ENCODE data around the gene NEDD8.

- TF ChIP-seq, protein P1, sequence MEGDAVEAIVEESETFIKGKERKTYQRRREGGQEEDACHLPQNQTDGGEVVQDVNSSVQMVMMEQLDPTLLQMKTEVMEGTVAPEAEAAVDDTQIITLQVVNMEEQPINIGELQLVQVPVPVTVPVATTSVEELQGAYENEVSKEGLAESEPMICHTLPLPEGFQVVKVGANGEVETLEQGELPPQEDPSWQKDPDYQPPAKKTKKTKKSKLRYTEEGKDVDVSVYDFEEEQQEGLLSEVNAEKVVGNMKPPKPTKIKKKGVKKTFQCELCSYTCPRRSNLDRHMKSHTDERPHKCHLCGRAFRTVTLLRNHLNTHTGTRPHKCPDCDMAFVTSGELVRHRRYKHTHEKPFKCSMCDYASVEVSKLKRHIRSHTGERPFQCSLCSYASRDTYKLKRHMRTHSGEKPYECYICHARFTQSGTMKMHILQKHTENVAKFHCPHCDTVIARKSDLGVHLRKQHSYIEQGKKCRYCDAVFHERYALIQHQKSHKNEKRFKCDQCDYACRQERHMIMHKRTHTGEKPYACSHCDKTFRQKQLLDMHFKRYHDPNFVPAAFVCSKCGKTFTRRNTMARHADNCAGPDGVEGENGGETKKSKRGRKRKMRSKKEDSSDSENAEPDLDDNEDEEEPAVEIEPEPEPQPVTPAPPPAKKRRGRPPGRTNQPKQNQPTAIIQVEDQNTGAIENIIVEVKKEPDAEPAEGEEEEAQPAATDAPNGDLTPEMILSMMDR (IDR thresholded peaks at IDR 0.05; ENCODE audit: insufficient read depth, low read length, poor library complexity, severe bottlenecking): no peak
- TF ChIP-seq EZH2phosphoT487 (conservative IDR thresholded peaks at IDR 0.05; ENCODE audit: low read length): no peak
These were observed 42.7 kb downstream of the NEDD8 start for GRCh38 chr14:24189460-24189859.

All from SU-DHL-6 (cell line).